HepG2 (cell line): ENCODE results near the gene TUBAL3. TPM values are rescaled to one million over a fixed set of nuclear protein-coding genes. Genes with fewer than 3 reads are reported as not detected.
A peak's percentile ranks its signal among the peaks of the same experiment; 100 is the strongest.

Experiments
- ETV6 ChIP-seq: sonication (generic); formaldehyde crosslinking; conservative IDR thresholded peaks from 2 replicates; pipeline ENCODE4 v1.4.0; 2020; ENCODE audit warnings: missing genetic modification reagents
- HNRNPL ChIP-seq: fragments of 200-400 bp; formaldehyde crosslinking; IDR thresholded peaks from 2 replicates; pipeline ENCODE4 v1.6.1; 2017; ENCODE audit warnings: mild to moderate bottlenecking, low read depth, low read length
- KLF11 ChIP-seq: IDR thresholded peaks from 2 replicates; pipeline ENCODE4 v1.6.1; 2016; ENCODE audit warnings: missing compliant biosample characterization
- NR3C1 ChIP-seq: sonication (generic); formaldehyde crosslinking; IDR thresholded peaks from 2 replicates; pipeline ENCODE4 v1.4.0; 2020; ENCODE audit warnings: missing genetic modification reagents
- POLR2A ChIP-seq, 2 experiments: IDR thresholded peaks; 2 replicates each; pipeline ENCODE4 v1.6.1; 2011; ENCODE audit warnings: low read depth in 2 of 2, low read length in 2 of 2, mild to moderate bottlenecking in 1 of 2, moderate library complexity in 1 of 2; ENCODE audit not compliant: insufficient read depth in 1 of 2
- RXRA ChIP-seq: sonication (generic); formaldehyde crosslinking; IDR thresholded peaks from 2 replicates; pipeline ENCODE4 v1.5.1; 2020; ENCODE audit warnings: missing genetic modification reagents
- SOX6 ChIP-seq, 2 experiments: fragments of 450-650 bp in 1 of 2; sonication (generic) in 1 of 2; formaldehyde crosslinking in 1 of 2; IDR thresholded peaks; 2 replicates each; pipeline versions ENCODE4 v1.4.0 to v1.6.1; 2017 to 2020; ENCODE audit warnings: antibody characterized with exemption in 1 of 2, mild to moderate bottlenecking in 1 of 2, missing genetic modification reagents in 1 of 2
- SP140L ChIP-seq: sonication (generic); formaldehyde crosslinking; IDR thresholded peaks from 2 replicates; pipeline ENCODE4 v1.4.0; 2020; ENCODE audit warnings: missing genetic modification reagents, borderline replicate concordance
- SP4 ChIP-seq: sonication (generic); formaldehyde crosslinking; IDR thresholded peaks from 2 replicates; pipeline ENCODE4 v1.8.1; 2023; ENCODE audit warnings: mild to moderate bottlenecking, missing genetic modification reagents
- ZEB1 ChIP-seq: IDR thresholded peaks from 2 replicates; pipeline ENCODE4 v1.6.1; 2012; ENCODE audit warnings: mild to moderate bottlenecking, low read depth, inconsistent platforms; ENCODE audit not compliant: insufficient replicate concordance
- ZNF274 ChIP-seq: sonication (generic); formaldehyde crosslinking; IDR thresholded peaks from 2 replicates; pipeline ENCODE4 v1.5.1; 2020; ENCODE audit warnings: mild to moderate bottlenecking, missing genetic modification reagents
- ZNF44 ChIP-seq: sonication (generic); formaldehyde crosslinking; IDR thresholded peaks from 2 replicates; pipeline ENCODE4 v1.5.1; 2020; ENCODE audit warnings: mild to moderate bottlenecking, missing genetic modification reagents
- ZNF460 ChIP-seq: sonication (generic); formaldehyde crosslinking; IDR thresholded peaks from 2 replicates; pipeline ENCODE4 v1.5.1; 2020; ENCODE audit warnings: missing genetic modification reagents, mild to moderate bottlenecking, borderline replicate concordance
- ZNF577 ChIP-seq: sonication (generic); formaldehyde crosslinking; IDR thresholded peaks from 2 replicates; pipeline ENCODE4 v1.4.0; 2020; ENCODE audit warnings: mild to moderate bottlenecking, low read depth, missing genetic modification reagents, borderline replicate concordance
- ZNF839 ChIP-seq: sonication (generic); formaldehyde crosslinking; IDR thresholded peaks from 2 replicates; pipeline ENCODE4 v1.4.0; 2020; ENCODE audit warnings: missing genetic modification reagents, mild to moderate bottlenecking, borderline replicate concordance
- ZSCAN29 ChIP-seq: sonication (generic); formaldehyde crosslinking; conservative IDR thresholded peaks from 2 replicates; pipeline ENCODE4 v1.4.0; 2020; ENCODE audit warnings: mild to moderate bottlenecking, missing genetic modification reagents
- polyA plus RNA-seq, 8 experiments: library from polyadenylated mRNA; depleted of rRNA in 3 of 8; stranded (reverse) in 7 of 8; unstranded in 1 of 8; fragments of >200 nt; fragmentation: Illumina TruSeq in 4 of 8; extraction: Trizol in 4 of 8; gene quantifications; 2 replicates each; pipeline versions ENCODE4 v1.2.1 to v1.2.3, GENCODE V29; 2011 to 2016; ENCODE audit warnings: low read depth in 4 of 8, missing spikeins in 1 of 8, mixed read lengths in 1 of 8; ENCODE audit not compliant: insufficient read depth in 1 of 8
- total RNA-seq, 5 experiments: library from RNA; depleted of rRNA; stranded (reverse); fragments of >200 nt; fragmentation: Illumina TruSeq; extraction: Trizol; gene quantifications; 2 replicates each; pipeline ENCODE4 v1.2.3, GENCODE V29; 2016; ENCODE audit warnings: low read depth in 1 of 5
- TF ChIP-seq, protein P1 (sequence below): sonication (generic); formaldehyde crosslinking; IDR thresholded peaks from 2 replicates; pipeline ENCODE4 v1.8.0; 2022; ENCODE audit warnings: mild to moderate bottlenecking, missing genetic modification reagents, borderline replicate concordance
- TF ChIP-seq, protein P2 (sequence below): IDR thresholded peaks from 2 replicates; pipeline ENCODE4 v1.6.1; 2016; ENCODE audit warnings: missing biosample characterization, missing genetic modification reagents, low read depth
- TF ChIP-seq, protein P3 (sequence below): IDR thresholded peaks from 2 replicates; pipeline ENCODE4 v1.6.1; 2016
- TF ChIP-seq, protein P4 (sequence below): sonication (generic); formaldehyde crosslinking; IDR thresholded peaks from 2 replicates; pipeline ENCODE4 v1.4.0; 2020; ENCODE audit warnings: missing genetic modification reagents, borderline replicate concordance
- TF ChIP-seq, protein P5 (sequence below): sonication (generic); formaldehyde crosslinking; conservative IDR thresholded peaks from 2 replicates; pipeline ENCODE4 v1.5.0; 2020; ENCODE audit warnings: missing genetic modification reagents
- TF ChIP-seq, protein P6 (sequence below): IDR thresholded peaks from 2 replicates; pipeline ENCODE4 v1.6.1; 2016; ENCODE audit warnings: missing compliant biosample characterization, missing genetic modification reagents, borderline replicate concordance

The TUBAL3 gene
- total and polyA plus RNA-seq, 2 of the 13 experiments (the other 11 are each of a cell fraction or from before 2014, with no cell fraction given), result 0.07 to 0.26 TPM

DNA sequence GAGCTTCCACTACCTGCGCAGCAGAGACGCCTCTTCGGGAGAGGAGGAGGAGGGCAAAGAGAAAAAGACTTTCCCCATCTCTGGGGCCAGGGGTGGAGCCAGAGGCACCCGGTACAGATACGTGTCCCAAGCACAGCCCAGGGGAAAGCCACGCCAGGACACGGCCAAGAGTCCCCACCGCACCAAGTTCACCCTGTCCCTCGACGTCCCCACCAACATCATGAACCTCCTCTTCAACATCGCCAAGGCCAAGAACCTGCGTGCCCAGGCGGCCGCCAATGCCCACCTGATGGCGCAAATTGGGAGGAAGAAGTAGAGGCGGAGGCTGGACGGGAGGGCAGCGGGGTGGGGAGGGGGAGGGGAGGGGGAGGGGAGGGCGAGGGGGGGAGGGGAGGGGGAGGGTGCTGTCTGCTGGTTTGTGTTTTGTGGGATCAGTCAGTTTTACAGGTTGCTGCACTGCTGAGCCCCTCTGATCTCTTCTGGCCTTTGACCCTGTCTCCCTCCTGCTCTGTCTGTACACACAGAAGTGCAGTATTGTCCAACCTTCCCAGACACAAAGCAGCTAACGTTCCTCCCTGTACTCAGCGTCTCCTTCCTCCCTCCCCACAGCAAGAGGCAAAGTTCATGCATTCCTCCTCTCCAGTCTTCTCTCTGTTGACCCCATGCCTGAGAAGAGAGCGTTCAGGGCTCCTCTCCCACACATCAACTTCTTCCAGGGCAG, 30.6 kb downstream of the TUBAL3 start (continued):
- TF ChIP-seq, protein P1, sequence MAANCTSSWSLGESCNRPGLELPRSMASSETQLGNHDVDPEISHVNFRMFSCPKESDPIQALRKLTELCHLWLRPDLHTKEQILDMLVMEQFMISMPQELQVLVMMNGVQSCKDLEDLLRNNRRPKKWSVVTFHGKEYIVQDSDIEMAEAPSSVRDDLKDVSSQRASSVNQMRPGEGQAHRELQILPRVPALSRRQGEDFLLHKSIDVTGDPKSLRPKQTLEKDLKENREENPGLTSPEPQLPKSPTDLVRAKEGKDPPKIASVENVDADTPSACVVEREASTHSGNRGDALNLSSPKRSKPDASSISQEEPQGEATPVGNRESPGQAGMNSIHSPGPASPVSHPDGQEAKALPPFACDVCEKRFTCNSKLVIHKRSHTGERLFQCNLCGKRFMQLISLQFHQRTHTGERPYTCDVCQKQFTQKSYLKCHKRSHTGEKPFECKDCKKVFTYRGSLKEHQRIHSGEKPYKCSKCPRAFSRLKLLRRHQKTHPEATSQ (CRISPR knock-in tag), result no peak
- TF ChIP-seq, protein P2, sequence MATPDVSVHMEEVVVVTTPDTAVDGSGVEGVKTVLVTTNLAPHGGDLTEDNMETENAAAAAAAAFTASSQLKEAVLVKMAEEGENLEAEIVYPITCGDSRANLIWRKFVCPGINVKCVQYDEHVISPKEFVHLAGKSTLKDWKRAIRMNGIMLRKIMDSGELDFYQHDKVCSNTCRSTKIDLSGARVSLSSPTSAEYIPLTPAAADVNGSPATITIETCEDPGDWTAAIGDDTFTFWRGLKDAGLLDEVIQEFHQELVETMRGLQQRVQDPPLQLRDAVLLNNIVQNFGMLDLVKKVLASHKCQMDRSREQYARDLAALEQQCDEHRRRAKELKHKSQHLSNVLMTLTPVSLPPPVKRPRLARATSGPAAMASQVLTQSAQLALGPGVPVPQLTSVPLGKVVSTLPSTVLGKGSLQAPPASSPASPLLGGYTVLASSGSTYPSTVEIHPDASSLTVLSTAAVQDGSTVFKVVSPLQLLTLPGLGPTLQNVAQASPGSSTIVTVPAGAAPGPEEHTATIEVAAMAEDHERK, result no peak
- TF ChIP-seq NR3C1 (CRISPR knock-in tag) (no peak), ZNF577 (CRISPR knock-in tag) (no peak), HNRNPL (no peak), SP140L (no peak), POLR2A (IDR thresholded peaks at IDR 0.05; ENCODE audit: insufficient read depth in 1 of 2, low read depth in 2 of 2, low read length in 2 of 2) (no peak), ZEB1 (no peak), KLF11 (no peak), SOX6 (IDR thresholded peaks at IDR 0.05) (no peak), SOX6 (CRISPR knock-in tag; IDR thresholded peaks at IDR 0.05) (peak; percentile 58), ZNF839 (no peak), ZNF44 (CRISPR knock-in tag) (no peak), RXRA (CRISPR knock-in tag) (no peak), SP4 (no peak), ZNF460 (CRISPR knock-in tag) (no peak), ETV6 (CRISPR knock-in tag) (no peak), ZSCAN29 (CRISPR knock-in tag) (no peak), ZNF274 (CRISPR knock-in tag) (no peak)
- TF ChIP-seq, protein P3, sequence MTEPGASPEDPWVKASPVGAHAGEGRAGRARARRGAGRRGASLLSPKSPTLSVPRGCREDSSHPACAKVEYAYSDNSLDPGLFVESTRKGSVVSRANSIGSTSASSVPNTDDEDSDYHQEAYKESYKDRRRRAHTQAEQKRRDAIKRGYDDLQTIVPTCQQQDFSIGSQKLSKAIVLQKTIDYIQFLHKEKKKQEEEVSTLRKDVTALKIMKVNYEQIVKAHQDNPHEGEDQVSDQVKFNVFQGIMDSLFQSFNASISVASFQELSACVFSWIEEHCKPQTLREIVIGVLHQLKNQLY, result no peak
- TF ChIP-seq, protein P4, sequence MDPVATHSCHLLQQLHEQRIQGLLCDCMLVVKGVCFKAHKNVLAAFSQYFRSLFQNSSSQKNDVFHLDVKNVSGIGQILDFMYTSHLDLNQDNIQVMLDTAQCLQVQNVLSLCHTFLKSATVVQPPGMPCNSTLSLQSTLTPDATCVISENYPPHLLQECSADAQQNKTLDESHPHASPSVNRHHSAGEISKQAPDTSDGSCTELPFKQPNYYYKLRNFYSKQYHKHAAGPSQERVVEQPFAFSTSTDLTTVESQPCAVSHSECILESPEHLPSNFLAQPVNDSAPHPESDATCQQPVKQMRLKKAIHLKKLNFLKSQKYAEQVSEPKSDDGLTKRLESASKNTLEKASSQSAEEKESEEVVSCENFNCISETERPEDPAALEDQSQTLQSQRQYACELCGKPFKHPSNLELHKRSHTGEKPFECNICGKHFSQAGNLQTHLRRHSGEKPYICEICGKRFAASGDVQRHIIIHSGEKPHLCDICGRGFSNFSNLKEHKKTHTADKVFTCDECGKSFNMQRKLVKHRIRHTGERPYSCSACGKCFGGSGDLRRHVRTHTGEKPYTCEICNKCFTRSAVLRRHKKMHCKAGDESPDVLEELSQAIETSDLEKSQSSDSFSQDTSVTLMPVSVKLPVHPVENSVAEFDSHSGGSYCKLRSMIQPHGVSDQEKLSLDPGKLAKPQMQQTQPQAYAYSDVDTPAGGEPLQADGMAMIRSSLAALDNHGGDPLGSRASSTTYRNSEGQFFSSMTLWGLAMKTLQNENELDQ (CRISPR knock-in tag), result no peak
- TF ChIP-seq, protein P5, sequence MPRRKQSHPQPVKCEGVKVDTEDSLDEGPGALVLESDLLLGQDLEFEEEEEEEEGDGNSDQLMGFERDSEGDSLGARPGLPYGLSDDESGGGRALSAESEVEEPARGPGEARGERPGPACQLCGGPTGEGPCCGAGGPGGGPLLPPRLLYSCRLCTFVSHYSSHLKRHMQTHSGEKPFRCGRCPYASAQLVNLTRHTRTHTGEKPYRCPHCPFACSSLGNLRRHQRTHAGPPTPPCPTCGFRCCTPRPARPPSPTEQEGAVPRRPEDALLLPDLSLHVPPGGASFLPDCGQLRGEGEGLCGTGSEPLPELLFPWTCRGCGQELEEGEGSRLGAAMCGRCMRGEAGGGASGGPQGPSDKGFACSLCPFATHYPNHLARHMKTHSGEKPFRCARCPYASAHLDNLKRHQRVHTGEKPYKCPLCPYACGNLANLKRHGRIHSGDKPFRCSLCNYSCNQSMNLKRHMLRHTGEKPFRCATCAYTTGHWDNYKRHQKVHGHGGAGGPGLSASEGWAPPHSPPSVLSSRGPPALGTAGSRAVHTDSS (CRISPR knock-in tag), result no peak
- TF ChIP-seq, protein P6, sequence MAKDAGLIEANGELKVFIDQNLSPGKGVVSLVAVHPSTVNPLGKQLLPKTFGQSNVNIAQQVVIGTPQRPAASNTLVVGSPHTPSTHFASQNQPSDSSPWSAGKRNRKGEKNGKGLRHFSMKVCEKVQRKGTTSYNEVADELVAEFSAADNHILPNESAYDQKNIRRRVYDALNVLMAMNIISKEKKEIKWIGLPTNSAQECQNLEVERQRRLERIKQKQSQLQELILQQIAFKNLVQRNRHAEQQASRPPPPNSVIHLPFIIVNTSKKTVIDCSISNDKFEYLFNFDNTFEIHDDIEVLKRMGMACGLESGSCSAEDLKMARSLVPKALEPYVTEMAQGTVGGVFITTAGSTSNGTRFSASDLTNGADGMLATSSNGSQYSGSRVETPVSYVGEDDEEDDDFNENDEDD (CRISPR knock-in tag), result no peak
